GM23248 (cell line): Measurements from ENCODE around the gene BRINP3. TPM values are rescaled to one million over a fixed set of nuclear protein-coding genes. Genes with fewer than 3 reads are reported as not detected.

Experiments used
- DNase-seq: peaks from one replicate; pipeline ENCODE4 v3.0.0-alpha.2; 2015
- H2AFZ ChIP-seq: fragments of 200-600 bp; sonication (generic); 2 replicates; pipeline ENCODE4 v1.6.1; 2016; ENCODE audit warnings: antibody characterized with exemption
- H3F3A ChIP-seq: fragments of 200-600 bp; sonication (generic); 2 replicates; pipeline ENCODE4 v1.6.1; 2016; ENCODE audit warnings: mild to moderate bottlenecking, antibody characterized with exemption, mixed run types; ENCODE audit not compliant: insufficient read depth
- H3K27ac ChIP-seq: fragments of 200-600 bp; sonication (generic); 2 replicates; pipeline ENCODE4 v1.5.1; 2016; ENCODE audit warnings: mild to moderate bottlenecking
- H3K27me3 ChIP-seq: fragments of 200-600 bp; sonication (generic); replicated peaks from 2 replicates; pipeline ENCODE4 v1.6.1; 2016; ENCODE audit warnings: mild to moderate bottlenecking; ENCODE audit not compliant: insufficient read depth
- H3K36me3 ChIP-seq: fragments of 200-600 bp; sonication (generic); 2 replicates; pipeline ENCODE4 v1.6.1; 2016; ENCODE audit warnings: low read depth, mild to moderate bottlenecking
- H3K4me1 ChIP-seq: fragments of 200-600 bp; sonication (generic); 2 replicates; pipeline ENCODE4 v1.6.1; 2016; ENCODE audit warnings: mild to moderate bottlenecking; ENCODE audit not compliant: insufficient read depth
- H3K4me2 ChIP-seq: fragments of 200-600 bp; sonication (generic); one replicate; pipeline ENCODE4 v1.6.1; 2016; ENCODE audit warnings: mild to moderate bottlenecking; ENCODE audit not compliant: unreplicated experiment
- H3K4me3 ChIP-seq: fragments of 200-600 bp; sonication (generic); 2 replicates; pipeline ENCODE4 v1.5.1; 2016; ENCODE audit warnings: mild to moderate bottlenecking
- H3K79me2 ChIP-seq: fragments of 200-600 bp; sonication (generic); 2 replicates; pipeline ENCODE4 v1.6.1; 2016; ENCODE audit warnings: mild to moderate bottlenecking; ENCODE audit not compliant: insufficient read depth
- H3K9ac ChIP-seq: fragments of 200-600 bp; sonication (generic); 2 replicates; pipeline ENCODE4 v1.6.1; 2016; ENCODE audit warnings: mild to moderate bottlenecking
- H3K9me2 ChIP-seq: fragments of 200-600 bp; sonication (generic); 2 replicates; pipeline ENCODE4 v1.6.1; 2016; ENCODE audit warnings: mixed run types, mild to moderate bottlenecking, moderate library complexity; ENCODE audit not compliant: insufficient read depth
- H3K9me3 ChIP-seq: fragments of 200-600 bp; sonication (generic); one replicate; pipeline ENCODE4 v1.6.1; 2017; ENCODE audit warnings: low read depth
- H4K20me1 ChIP-seq: fragments of 200-600 bp; sonication (generic); 2 replicates; pipeline ENCODE4 v1.6.0; 2016; ENCODE audit not compliant: insufficient read depth
- EZH2 ChIP-seq: fragments of 200-600 bp; sonication (generic); IDR thresholded peaks from 2 replicates; pipeline ENCODE4 v1.6.1; 2018; ENCODE audit warnings: antibody characterized with exemption, mild to moderate bottlenecking; ENCODE audit not compliant: insufficient read depth, poor library complexity, severe bottlenecking
- EZH2phosphoT487 ChIP-seq: fragments of 200-600 bp; sonication (generic); IDR thresholded peaks from 2 replicates; pipeline ENCODE4 v1.6.1; 2018; ENCODE audit warnings: antibody characterized with exemption, moderate library complexity, mild to moderate bottlenecking, low read depth; ENCODE audit not compliant: insufficient read depth
- WGBS, 2 experiments: methylation state at CpG; one replicate each; pipeline ENCODE4 v1.1.6; 2015 to 2017; ENCODE audit warnings: low lambda C conversion rate in 2 of 2, low coverage in 1 of 2; ENCODE audit errors: missing lambda C conversion rate in 2 of 2; 5-methylcytosine and 5-hydroxymethylcytosine counted together
- in situ Hi-C: fragments of 300-500 bp; cut with MboI; formaldehyde crosslinking; loops from 2 replicates; pipeline ENCODE4 v1.15.0; 2020
- polyA plus RNA-seq: library from polyadenylated mRNA; unstranded; fragments of >200 nt; fragmentation: Nextera tagmentation; extraction: Ambion mirVana; gene quantifications from 2 replicates; pipeline ENCODE4 v1.2.1, GENCODE V29; 2016
- total RNA-seq: library from RNA; depleted of rRNA; stranded (reverse); fragments of >200 nt; shearing (Covaris generic); gene quantifications from 2 replicates; pipeline ENCODE4 v1.2.3, GENCODE V29; 2014

The BRINP3 gene
- total and polyA plus RNA-seq, 2 experiments from 2014 or later: not detected

- Histone ChIP-seq H3K4me1 (no peaks in the 10 kb centered on the region), H3F3A (no peaks in the 10 kb centered on the region), H3K79me2 (no peaks in the 10 kb centered on the region), H3K4me2 (no peak overlapping the region), H3K9ac (no peak overlapping the region), H3K9me2 (no peaks in the 10 kb centered on the region), H4K20me1 (no peaks in the 10 kb centered on the region), H3K9me3 (peaks cover 3% of the 10 kb centered on the region), H2AFZ (no peak overlapping the region), H3K27me3 (no peaks in the 10 kb centered on the region), H3K27ac (no peak overlapping the region), H3K4me3 (no peak overlapping the region), H3K36me3 (no peaks in the 10 kb centered on the region)
- TF ChIP-seq EZH2 (no peak), EZH2phosphoT487 (no peak)
- DNase-seq: no peak
- in situ Hi-C loops: no loop called here
- 2 to 5% methylated on average over 3 of the region's 3 CpGs for WGBS, 2 experiments
Measured at GRCh38 chr1:190170321-190170720, 307.3 kb downstream of the BRINP3 start.

GRCh38 chr1:190169311-190170067 is 308.2 kb downstream of the BRINP3 start:
- H3K27ac ChIP-seq: no peak overlapping the region
- WGBS, 2 experiments: 9 to 20% methylated on average over 3 of the region's 3 CpGs

GRCh38 chr1:190168893-190169280 is 308.8 kb downstream of the BRINP3 start:
- Histone ChIP-seq H3K4me1 (no peaks in the 10 kb centered on the region), H4K20me1 (no peaks in the 10 kb centered on the region), H2AFZ (no peak overlapping the region), H3K9me3 (peaks cover 3% of the 10 kb centered on the region), H3K9ac (no peak overlapping the region), H3K27me3 (no peaks in the 10 kb centered on the region), H3K9me2 (no peaks in the 10 kb centered on the region), H3K4me3 (no peak overlapping the region), H3K36me3 (no peaks in the 10 kb centered on the region), H3F3A (no peaks in the 10 kb centered on the region), H3K79me2 (no peaks in the 10 kb centered on the region), H3K4me2 (no peak overlapping the region), H3K27ac (no peak overlapping the region)
- DNase-seq: no peak
- no peak for TF ChIP-seq EZH2phosphoT487
- no peak for TF ChIP-seq EZH2
- WGBS, 2 experiments: 2 to 3% methylated on average over 3 of the region's 3 CpGs
- in situ Hi-C loops: no loop called here

More at GRCh38 chr1:190169311-190170067, 308.2 kb downstream of the BRINP3 start:
- H3K9me3 ChIP-seq: peaks cover 3% of the 10 kb centered on the region
- no peaks in the 10 kb centered on the region for H3K79me2 ChIP-seq
- in situ Hi-C loops: no loop called here
- no peaks in the 10 kb centered on the region for H3K4me1 ChIP-seq
- no peak for TF ChIP-seq EZH2
- no peak for TF ChIP-seq EZH2phosphoT487
- DNase-seq: no peak
- H3K36me3 ChIP-seq: no peaks in the 10 kb centered on the region
- no peaks in the 10 kb centered on the region for H3K27me3 ChIP-seq
- H3K9ac ChIP-seq: no peak overlapping the region
- H3F3A ChIP-seq: no peaks in the 10 kb centered on the region
- no peak overlapping the region for H3K4me3 ChIP-seq
- H2AFZ ChIP-seq: no peak overlapping the region
- H3K9me2 ChIP-seq: no peaks in the 10 kb centered on the region
- no peak overlapping the region for H3K4me2 ChIP-seq
- no peaks in the 10 kb centered on the region for H4K20me1 ChIP-seq

GRCh38 chr1:190168116-190168892 is 309.4 kb downstream of the BRINP3 start:
- no peak for DNase-seq
- no peaks in the 10 kb centered on the region for H3K27me3 ChIP-seq
- H2AFZ ChIP-seq: no peak overlapping the region
- WGBS, 2 experiments: 14 to 20% methylated on average over 3 of the region's 3 CpGs
- no peak overlapping the region for H3K27ac ChIP-seq
- H3K9me3 ChIP-seq: peaks cover 3% of the 10 kb centered on the region
- no peaks in the 10 kb centered on the region for H3K79me2 ChIP-seq
- in situ Hi-C loops: no loop called here
- no peak overlapping the region for H3K4me2 ChIP-seq
- H3K36me3 ChIP-seq: no peaks in the 10 kb centered on the region
- no peaks in the 10 kb centered on the region for H3K4me1 ChIP-seq
- no peaks in the 10 kb centered on the region for H3K9me2 ChIP-seq
- H3K4me3 ChIP-seq: no peak overlapping the region
- H4K20me1 ChIP-seq: no peaks in the 10 kb centered on the region
- no peak for TF ChIP-seq EZH2
- TF ChIP-seq EZH2phosphoT487: no peak
- H3F3A ChIP-seq: no peaks in the 10 kb centered on the region
- H3K9ac ChIP-seq: no peak overlapping the region
